GM19193 (cell line): ENCODE data around the gene GAB2.

Experiments used
- POLR2A ChIP-seq: IDR thresholded peaks from 4 replicates; pipeline ENCODE4 v1.6.1; 2011; ENCODE audit not compliant: insufficient read depth, insufficient read length; ENCODE audit errors: extremely low read depth

The GAB2 gene

DNA sequence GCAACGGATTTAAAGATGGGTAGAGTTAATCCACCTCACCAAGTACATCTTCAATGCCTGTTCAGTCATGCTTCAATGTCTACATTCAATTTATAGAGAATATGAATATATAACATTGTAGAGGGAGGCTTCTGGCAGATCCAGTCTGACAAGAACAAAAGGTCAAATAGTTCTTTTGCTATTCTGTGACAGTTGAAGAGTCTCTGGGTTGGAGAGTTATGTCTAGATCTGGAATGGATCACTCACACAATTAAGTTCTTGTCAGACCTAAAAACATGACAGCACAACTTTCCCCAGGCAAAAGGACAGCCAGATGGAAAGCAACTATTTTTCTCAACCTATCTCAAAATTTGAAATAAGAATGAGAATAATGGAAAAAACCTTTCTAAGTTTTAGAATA lies 15.3 kb upstream of the GAB2 start:
- no peak for TF ChIP-seq POLR2A

DNA sequence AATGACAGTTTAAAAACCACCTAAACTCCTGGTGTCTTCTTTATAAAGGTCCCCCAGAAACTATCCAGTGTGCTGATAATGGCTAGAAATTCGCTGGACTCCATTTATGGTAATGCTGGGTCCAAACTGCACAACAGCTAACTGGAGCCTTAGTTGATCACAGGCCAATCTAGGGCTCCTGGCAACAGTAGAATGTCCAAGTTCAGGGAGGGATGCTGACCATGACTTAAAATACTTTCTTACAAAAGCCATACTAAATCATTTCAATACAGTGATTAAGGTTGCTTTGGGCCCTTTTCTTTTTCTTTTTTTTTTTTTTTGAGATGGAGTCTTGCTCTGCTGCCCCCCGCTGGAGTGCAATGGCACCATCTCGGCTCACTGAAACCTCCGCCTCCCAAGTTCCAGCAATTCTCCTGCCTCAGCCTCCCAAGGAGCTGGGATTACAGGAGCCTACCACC lies 14.5 kb upstream of the GAB2 start:
- no peak for TF ChIP-seq POLR2A

DNA sequence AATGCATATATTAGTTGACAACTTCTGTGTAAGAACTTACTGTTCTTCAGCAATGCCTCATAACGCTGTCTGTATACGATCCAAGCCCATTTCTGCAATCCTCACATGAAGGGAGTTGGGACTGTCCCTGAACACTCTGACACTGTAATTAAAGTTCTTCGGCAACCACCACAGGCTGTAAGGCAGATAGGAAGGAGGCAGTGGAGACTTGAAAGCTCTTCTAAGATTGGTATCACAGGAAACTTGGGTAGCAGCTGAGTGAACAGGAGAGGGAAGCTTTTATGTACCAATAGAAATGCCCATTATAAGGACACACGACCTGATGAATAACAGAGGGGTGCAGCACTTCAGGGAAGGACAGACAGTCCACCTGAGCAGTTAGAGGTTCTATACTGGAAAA lies 12.0 kb upstream of the GAB2 start:
- TF ChIP-seq POLR2A, result no peak

DNA sequence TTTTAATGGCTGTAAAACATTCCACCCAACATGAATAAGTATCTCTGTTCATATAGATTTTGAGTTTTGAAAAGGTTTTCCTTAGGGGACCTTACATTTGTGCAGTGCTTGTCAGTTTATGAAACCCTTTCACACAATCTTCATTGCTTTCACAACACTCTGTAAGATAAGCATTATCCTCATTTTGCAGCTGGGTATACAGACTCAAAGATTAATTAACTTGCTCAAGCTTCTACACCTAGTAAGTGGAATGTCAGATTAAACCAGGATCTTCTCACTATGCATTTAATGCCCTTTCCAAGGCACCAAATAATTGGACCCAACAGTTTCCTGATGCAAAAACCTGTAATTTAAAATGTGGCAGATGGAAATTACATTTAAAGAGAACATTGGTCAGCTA lies 11.6 kb upstream of the GAB2 start:
- no peak for TF ChIP-seq POLR2A

DNA sequence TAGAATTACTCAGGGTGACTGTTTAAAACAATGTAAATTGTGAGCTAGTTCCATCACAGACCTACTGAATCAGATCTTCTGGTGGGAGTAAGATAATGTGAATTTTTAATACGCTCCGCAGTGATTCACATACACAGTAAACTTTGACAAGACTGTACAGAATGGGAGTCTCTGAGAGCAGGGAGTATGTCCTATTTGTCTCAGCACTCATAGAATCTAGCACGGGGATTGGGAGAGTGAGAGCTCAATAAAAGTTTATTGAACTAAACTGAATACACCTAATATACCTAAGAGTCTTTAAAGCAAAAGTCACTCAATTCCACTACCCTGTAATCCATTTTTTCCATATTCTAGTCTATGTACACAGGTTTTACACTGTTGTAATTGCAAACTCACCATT lies 11.2 kb upstream of the GAB2 start:
- no peak for TF ChIP-seq POLR2A

DNA sequence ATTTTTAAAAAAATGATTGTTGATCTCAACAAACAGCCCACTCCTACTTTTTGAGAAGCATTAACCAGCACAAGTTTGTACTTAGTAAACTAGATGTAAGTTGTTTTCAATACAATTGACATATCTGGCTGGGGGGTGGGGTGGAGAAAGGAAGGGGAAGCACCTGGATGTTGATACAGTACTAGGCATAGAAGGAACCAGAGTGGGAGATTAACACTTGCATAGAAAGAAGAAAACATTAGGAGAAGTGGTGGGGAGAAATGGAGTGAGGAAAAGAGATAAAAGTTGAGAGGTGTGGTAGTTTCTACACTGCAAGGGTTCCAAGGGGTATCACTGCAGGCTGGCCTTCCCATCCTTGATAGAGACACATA lies 10.6 kb upstream of the GAB2 start:
- TF ChIP-seq POLR2A, result no peak

DNA sequence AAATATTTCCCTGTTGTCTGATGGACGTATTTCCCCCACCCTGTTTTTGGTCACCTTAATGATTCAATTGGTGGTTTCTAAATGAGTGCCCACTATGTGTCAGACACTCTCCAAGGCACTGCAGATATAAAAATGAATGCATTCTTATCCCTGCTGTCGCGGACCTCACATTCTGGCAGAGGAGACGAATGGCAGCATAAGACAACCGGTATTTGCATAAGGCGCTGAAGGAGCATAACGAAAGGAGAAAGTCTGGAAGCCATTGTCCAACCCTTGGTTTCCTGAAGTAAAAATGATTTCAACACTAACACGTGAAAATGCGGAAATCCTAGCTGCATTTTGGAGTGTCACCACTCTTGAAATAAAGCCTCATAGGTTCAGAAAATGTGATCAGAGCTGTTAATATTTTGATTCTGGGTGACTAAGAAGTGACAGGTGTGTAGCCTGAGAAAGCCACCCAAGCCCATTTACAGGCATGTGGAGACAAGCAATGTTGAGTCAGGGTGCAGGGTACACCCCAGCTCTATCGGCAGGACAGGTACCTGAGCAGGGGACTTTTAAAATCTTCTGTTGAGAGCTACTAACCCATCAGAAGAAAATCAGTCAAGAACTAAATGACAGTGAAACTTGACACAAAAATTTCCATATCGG lies 10.1 kb upstream of the GAB2 start:
- no peak for TF ChIP-seq POLR2A

DNA sequence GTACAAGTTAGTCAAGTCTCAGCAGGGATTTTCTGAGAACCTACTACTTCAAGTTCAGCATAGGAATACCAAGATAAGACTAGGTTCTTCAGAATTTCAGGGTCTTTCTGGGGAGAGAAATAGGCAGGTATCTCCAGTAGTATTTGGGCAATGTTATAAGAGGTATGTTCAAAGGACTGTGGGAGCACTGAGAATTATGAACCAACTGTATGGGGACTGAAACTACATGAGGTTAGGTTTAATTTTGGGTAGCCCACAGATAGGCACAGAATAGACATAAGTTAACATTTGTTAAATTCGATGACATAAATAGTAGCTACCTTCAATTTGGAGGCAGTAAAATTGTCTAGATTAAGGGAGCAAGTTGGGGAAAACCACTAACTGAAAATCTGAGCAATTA lies 9.2 kb upstream of the GAB2 start:
- TF ChIP-seq POLR2A, result no peak

DNA sequence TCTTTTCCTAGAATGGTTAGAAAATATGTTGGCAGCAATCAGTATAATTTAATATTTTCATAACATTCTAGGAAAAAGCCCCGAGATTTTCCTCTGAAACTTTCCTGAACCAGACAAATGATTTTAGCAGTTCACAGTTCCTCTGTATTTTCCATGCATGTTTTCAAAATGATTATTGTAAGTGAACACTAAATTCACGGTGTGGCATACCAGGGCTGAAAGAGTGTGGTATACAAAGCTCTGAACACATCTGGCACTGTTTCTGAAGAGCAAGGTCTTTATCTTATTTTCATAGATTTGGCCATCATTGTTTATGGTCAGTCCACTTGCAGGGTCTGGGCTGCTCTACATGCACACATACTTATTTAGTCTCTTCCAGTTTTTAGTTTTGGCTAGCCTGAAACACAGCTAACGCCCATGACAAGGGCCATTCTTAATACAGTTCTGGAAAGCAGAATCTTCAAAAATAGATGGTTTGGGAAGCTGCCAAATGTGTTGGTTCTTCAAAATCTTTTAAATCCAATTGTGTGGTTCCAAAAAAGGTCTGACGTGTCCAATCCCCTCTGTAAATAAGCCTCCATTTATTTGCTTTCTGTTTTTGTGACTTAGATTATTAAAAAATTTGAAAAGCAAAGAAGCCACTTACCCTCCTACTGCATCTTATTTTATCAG lies 7.9 kb upstream of the GAB2 start:
- no peak for TF ChIP-seq POLR2A

DNA sequence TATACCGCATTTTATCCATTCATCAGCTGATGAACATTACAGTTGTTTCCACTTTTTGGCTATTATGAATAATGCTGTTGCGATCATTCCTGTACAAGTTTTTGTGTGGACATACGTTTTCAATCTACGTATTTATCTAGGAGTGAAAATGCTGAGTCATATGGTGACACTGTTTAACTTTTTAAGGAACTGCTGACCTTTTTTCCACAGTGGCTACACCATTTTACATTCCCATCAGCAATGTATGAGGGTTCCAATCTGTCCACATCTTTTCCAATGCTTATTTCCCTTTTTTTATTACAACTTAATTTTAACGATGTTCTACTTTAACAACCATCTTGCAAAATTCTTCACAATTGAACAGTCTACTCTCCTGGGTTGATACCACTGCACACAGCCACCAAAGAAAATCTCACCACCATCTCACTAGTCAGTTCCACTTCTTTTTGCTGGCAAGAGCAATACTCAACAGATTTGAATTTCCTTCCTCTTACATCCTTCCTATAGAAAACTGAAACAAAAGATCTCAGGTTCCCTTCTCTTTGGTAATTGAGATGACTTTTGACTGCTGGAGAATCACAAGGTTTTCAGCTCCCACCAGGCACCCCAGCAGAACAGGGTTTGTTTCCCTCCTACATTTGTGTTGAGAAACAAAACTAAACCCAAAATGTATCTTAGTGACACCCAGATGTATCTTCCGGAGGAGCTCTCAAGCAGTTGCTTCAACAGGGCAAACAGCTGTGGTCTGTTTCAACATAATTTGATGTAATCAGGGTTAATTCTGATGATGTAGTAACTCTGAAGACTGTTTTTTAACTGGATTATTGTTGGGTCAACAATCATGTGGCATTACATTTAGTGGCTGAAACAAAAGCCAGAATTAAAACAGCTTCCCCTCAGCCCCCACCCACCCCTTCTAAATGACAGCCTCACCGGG lies 7.0 kb upstream of the GAB2 start:
- TF ChIP-seq POLR2A, result no peak

DNA sequence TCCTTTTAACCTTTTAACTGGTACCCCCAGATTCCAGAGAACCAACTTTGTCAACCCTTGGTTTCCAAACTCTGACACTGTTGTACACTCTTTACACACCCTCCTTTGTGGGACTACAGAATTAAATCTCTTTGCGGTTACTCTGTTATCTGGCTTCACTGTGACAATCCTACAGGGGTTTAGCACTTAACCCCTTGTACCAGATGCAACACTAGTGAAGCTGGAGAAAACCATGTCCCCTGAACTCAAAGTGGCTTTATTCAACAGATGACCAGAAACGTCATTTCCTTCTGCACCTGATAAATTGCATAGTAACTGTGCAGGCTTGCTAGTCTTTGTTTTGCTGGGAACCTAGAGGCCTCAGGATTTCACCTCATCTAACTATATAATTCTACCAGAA lies 5.6 kb upstream of the GAB2 start:
- TF ChIP-seq POLR2A, result no peak

DNA sequence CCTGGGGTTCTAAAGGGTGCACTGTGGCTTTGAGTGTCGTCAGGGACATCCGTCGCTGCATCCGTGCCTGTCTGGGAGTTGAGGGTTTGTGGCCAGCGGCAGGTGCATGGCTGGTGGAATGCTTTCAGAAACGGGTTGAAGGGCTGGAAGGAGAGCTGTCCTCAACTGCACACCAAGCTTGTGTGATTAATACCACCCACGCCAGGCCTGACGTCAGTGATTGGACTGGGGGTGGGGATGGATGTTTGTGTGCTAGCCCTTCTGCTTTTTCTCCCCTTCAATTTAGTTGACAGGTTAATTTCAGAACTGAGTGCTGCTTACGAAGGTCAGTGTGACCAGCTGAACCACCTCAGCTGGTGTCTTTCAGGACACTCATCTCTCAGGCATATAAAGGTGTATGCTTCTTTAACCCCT lies 3.2 kb upstream of the GAB2 start:
- no peak for TF ChIP-seq POLR2A

DNA sequence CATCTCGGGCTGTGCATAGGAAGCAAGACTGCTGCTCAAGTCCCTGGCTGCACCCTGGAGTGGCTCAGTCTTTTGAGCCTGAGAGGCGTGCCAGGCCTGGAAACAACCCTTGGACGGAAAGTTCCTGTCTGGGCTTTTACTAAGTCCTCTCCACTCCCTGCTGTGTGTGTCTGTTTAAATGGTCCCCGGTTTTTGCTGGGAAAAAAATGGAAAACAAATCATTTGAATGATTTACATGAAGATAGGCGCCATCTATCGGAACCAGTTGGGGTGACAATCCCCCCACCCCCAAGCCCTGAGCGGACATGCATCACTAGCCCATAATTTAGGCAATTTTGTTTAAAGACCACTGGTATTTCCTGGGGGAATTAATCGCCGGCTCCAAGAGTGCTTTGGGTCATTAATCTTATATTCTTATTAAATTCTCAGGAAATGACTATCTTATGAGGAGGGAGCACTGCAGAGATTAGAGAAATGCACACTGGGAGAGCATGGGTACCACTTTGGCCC lies 2.7 kb upstream of the GAB2 start:
- no peak for TF ChIP-seq POLR2A

DNA sequence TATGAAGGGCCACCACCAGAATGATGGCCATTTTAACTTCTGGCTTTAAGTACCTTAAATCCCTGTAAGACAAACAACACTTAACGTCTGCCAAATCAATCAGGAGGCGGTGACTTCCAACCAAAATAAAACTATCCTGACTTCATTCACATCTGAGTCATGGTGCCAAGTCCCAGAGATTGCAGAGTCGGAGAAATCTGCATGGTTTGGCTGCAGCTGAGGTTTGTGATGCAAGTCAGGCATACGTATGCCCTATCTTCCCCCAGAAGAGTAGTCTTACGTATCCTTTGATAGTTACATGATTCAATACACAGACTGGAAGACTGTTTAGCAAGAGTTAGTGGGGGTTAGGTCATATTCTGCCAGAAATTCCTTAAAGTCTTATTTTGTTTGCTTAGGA lies 1.7 kb upstream of the GAB2 start:
- no peak for TF ChIP-seq POLR2A

DNA sequence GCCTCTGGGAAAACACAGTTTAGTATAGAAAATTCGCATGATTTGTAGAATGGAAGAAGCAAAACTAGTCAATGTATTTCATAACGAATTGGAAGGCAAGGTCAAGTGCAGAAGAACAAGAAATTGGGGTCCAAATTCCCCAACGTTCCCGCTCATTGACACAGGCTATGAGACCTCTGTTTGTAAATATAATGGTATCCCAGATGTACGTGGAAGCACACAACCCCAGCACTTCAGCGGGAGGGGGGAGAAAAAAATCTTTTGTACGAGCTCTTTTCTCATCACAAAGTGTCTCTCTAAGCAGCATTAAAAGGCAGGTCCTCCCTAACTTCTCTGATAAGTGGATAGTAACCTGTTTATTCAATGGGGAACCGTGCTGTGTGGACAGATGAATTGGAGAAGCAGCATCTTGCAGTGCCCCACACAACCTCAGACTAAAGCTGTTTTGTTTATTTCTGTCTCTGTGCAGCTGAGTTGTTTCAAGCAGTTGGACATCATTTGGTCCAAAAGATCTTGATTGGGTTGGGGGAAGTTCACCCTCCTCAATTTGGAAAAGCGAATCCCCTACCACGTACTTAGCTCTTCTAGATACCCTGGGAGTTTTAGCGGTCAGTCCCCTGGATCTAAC lies 1.1 kb upstream of the GAB2 start:
- TF ChIP-seq POLR2A, result no peak
